Measurements from ENCODE around the gene CTRB1.

Gene CTRB1

GRCh38 chr16:75218256-75219076 is at the start of gene CTRB1:
Gene CTRB1 (plus strand): TSS chr16:75218988. CDS start chr16:75219008, 20 bp downstream.
- DNase-seq = no peak

- DNase-seq = no peak
Measured at GRCh38 chr16:75169899-75170405, 48.8 kb upstream of the CTRB1 start.

GRCh38 chr16:75172578-75172977 is 46.2 kb upstream of the CTRB1 start:
- no peak for DNase-seq

GRCh38 chr16:75175074-75175473 is 43.7 kb upstream of the CTRB1 start:
- DNase-seq = no peak

GRCh38 chr16:75176926-75177325 is 41.9 kb upstream of the CTRB1 start:
- DNase-seq = no peak

GRCh38 chr16:75179208-75179607 is 39.6 kb upstream of the CTRB1 start:
- DNase-seq = no peak

GRCh38 chr16:75181630-75182029 is 37.2 kb upstream of the CTRB1 start:
- DNase-seq = no peak

- DNase-seq = no peak
Measured at GRCh38 chr16:75188832-75189477, 29.8 kb upstream of the CTRB1 start.

- no peak for DNase-seq
Measured at GRCh38 chr16:75189638-75190245, 29.0 kb upstream of the CTRB1 start.

- DNase-seq = no peak
Measured at GRCh38 chr16:75192606-75193264, 26.1 kb upstream of the CTRB1 start.

GRCh38 chr16:75193265-75193650 is 25.5 kb upstream of the CTRB1 start:
- DNase-seq = no peak

- no peak for DNase-seq
Measured at GRCh38 chr16:75193730-75194444, 24.9 kb upstream of the CTRB1 start.

GRCh38 chr16:75195811-75196790 is 22.7 kb upstream of the CTRB1 start:
- DNase-seq = no peak

- DNase-seq = no peak
Measured at GRCh38 chr16:75196836-75197235, 22.0 kb upstream of the CTRB1 start.

- no peak for DNase-seq
Measured at GRCh38 chr16:75197522-75198134, 21.2 kb upstream of the CTRB1 start.

- DNase-seq = no peak
Measured at GRCh38 chr16:75198135-75198600, 20.6 kb upstream of the CTRB1 start.

GRCh38 chr16:75202069-75202590 is 16.7 kb upstream of the CTRB1 start:
- DNase-seq = no peak

GRCh38 chr16:75203096-75203495 is 15.7 kb upstream of the CTRB1 start:
- DNase-seq = no peak

GRCh38 chr16:75203667-75204409 is 14.9 kb upstream of the CTRB1 start:
- DNase-seq = no peak

- DNase-seq = no peak
Measured at GRCh38 chr16:75204410-75204758, 14.4 kb upstream of the CTRB1 start.
